ENCODE results near the gene PHOX2A.

The PHOX2A gene

GRCh38 chr11:72233056-72233772, 10.8 kb downstream of the PHOX2A start:
- DNase-seq = no peak

GRCh38 chr11:72232260-72233055, 11.5 kb downstream of the PHOX2A start:
- no peak for DNase-seq

DNA sequence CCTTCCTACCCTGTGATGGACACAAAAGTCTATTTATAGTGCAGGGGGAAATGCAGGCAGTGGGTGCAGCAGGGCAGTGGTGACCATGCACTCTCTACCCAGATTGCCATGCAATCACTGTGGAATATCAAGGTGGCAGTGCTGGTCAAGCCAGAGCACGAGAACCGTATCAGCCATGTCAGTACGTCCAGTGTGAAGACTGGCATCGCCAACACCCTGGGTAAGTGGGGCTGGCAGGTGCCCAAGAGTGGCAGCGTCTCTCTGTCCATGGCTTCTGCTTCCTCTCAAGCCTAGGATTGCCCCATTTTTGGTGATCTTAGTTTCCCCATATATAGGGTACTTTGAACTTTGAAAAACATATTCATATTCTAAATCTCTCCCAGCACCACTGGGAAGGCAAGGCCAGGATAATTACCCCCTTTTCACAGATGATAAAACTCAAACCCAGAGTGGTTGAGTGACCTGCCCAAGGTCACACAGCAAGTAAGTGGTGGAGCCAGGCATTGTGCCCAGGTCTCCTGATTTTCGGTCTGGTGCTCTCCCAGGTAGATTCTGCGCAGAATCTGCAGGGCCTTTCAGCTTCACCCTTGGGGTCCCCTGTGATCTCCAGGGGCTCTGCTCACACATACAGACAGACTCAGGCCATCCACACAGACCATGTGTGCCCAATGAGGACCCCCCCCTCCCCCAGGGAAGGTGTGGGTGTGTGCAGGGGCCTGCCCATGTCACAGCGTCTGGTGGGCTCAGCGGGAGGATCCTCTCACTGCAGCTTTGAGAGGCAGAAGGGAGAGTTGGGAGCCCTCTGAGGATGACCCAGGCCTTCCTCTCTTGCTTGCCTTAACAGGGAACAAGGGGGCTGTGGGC, 12.3 kb downstream of the PHOX2A start:
- DNase-seq = no peak

DNA sequence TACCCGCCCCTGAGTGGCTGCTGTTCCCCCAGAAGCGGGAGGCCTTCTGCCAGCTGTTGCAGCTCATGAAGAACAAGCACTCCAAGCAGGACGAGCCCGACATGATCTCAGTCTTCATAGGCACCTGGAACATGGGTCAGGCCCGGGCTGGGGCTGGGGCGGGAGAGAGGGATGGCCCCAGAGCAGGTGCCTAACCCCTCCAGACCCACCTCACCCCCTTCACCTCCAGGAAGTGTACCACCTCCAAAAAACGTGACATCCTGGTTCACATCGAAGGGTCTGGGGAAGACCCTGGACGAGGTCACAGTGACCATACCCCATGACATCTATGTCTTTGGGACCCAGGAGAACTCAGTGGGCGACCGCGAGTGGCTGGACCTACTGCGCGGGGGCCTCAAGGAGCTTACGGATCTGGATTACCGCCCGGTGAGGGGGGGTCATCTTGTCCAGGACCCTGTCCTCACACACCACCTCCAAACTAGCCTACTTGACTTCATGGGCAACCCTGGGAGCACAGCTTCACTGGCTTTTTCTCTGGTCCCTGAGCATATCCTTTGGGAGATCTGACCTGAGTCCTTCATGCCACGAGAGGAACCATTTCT, 13.1 kb downstream of the PHOX2A start:
- DNase-seq = no peak

DNA sequence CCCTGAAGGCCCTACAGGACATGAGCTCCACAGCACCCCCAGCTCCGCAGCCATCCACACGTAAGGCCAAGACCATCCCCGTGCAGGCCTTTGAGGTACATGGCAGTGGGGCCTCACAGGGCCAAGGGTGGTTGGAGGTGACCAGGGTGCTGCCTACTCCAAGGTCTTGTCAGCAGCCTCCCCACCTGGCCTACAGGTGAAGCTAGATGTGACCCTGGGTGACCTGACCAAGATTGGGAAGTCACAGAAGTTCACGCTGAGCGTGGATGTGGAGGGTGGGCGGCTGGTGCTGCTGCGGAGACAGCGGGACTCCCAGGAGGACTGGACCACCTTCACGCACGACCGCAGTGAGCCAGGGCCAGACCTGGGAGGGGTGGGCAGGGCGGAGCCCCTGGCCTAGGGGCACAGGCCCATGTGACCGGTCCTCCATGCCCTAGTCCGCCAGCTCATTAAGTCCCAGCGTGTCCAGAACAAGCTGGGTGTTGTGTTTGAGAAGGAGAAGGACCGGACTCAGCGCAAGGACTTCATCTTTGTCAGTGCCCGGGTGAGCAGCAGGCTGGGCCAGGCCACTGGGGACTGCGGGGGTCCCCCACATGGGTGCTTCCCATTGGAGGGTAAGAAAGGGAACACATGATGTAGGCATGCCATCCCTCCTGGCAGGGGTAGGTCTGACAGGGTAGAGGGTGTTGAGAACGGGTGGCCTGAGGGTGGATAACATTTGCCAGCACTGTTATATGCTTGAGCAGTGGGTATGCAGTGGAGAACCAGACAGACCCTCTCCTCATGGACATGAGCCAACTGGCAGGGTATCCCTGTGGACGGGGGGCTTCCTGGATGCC, 13.8 kb downstream of the PHOX2A start:
- DNase-seq = no peak

DNA sequence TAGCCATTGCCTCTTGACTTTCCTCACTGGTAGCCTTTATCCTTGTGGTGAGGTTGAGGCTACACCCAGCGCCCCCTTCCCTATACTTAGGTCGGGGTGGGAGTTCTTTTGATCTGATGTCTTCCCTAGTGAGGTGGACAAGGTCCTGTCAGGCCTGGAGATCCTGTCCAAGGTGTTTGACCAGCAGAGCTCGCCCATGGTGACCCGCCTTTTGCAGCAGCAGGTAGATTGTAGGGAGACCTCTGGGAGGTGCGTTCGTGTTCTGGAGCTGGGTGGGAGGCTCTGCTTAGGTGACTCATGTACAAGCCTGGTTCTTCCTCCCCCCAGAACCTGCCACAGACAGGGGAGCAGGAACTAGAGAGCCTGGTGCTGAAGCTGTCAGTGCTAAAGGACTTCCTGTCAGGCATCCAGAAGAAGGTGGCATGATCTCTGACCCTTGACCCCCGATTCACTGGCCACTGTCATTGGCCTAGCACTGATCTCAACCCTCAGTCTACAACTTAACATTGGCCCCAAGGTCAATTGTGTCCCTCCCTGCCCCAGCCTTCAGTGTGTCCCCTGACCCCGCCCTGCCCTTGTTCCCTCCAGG, 14.5 kb downstream of the PHOX2A start:
- no peak for DNase-seq

- DNase-seq = no peak
Measured at GRCh38 chr11:72228844-72229231, 15.1 kb downstream of the PHOX2A start.

DNA sequence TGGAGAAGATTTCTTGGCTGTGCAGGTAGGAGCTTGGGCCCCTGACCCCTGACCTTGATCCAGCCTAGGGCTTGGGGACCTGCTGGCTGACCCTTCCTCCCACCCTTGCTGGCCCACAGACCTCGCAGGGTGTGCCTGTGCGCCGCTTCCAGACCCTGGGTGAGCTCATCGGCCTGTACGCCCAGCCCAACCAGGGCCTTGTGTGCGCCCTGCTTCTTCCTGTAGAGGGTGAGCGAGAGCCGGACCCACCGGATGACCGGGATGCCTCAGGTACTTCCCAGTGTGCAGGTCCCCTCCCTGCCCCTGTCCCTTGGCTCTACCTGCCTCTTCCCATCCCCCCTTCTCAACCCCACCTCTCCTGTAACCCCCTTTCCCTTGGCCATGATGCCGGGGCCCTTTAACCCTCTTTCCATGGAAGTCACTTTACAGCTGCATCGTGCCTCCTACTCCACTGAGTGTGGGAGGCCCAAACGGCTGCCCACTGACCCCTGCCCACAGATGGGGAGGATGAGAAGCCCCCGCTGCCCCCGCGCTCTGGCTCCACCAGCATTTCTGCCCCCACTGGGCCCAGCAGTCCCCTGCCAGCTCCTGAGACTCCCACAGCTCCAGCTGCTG, 15.6 kb downstream of the PHOX2A start:
- DNase-seq = no peak

- DNase-seq = no peak
Measured at GRCh38 chr11:72227316-72228228, 16.4 kb downstream of the PHOX2A start.

DNA sequence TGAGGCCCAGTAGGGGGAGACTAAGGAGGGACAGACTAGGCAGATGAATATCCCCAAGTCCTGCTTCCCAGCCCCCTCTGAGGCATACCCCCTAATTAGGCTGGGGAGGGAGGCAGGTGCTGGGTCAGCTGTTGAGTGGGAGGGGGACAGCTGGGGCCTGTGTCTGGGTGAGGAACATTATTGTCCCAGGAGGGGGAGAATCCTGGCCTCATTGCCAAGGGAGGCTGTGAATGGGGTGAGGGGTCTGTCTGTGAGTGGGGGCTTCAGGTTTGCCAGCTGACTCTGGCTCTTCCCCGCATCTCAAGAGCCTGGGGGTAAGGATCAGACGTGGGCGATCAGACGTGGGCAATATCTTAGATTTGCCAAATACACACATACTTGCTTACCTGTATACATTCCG, 17.3 kb downstream of the PHOX2A start:
- DNase-seq = no peak

GRCh38 chr11:72225411-72225951, 18.5 kb downstream of the PHOX2A start:
- DNase-seq = peak; percentile 22 to 35

DNA sequence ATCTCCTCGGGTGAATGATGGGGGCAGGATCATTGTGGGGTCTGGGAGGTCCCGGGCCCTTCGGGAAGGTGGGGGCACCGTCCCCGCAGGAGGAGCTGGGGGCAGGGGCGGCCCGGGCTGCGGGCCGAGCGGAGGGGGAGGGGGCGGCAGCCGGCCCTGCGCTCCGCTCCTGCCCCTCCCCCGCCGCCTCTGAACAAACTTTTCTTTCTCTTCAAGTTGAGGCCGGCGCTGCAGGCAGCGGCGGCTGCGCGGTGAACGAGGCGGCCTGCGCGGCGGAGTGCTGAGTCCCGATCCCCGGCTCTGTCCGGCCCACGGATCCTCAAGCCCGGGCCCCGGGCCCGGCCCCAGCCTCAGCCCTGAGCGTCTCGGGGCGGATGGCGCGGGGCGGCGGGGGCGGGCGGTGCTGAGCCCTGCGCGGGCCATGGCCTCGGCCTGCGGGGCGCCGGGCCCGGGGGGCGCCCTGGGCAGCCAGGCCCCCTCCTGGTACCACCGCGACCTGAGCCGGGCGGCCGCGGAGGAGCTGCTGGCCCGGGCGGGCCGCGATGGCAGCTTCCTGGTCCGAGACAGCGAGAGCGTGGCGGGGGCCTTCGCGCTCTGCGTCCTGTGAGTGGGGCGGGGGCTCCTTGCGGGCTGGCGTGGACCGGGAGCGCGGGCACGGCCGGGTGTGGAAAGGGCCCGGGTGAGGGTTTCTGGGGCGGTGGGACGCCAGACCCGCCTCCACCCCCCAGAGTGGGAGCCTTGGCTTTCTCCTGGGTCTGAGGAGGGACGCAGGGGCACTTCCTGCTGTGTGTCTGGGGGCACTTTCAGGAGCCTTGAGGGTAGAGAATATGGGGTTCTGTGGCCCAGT, 19.2 kb downstream of the PHOX2A start, which contains the start of gene INPPL1:
Gene INPPL1 (plus strand): TSS at position 204 of the 847 bp plus-strand sequence. CDS start 218 bp downstream, at position 422.
- DNase-seq = peak; percentile 22 to 37

DNA sequence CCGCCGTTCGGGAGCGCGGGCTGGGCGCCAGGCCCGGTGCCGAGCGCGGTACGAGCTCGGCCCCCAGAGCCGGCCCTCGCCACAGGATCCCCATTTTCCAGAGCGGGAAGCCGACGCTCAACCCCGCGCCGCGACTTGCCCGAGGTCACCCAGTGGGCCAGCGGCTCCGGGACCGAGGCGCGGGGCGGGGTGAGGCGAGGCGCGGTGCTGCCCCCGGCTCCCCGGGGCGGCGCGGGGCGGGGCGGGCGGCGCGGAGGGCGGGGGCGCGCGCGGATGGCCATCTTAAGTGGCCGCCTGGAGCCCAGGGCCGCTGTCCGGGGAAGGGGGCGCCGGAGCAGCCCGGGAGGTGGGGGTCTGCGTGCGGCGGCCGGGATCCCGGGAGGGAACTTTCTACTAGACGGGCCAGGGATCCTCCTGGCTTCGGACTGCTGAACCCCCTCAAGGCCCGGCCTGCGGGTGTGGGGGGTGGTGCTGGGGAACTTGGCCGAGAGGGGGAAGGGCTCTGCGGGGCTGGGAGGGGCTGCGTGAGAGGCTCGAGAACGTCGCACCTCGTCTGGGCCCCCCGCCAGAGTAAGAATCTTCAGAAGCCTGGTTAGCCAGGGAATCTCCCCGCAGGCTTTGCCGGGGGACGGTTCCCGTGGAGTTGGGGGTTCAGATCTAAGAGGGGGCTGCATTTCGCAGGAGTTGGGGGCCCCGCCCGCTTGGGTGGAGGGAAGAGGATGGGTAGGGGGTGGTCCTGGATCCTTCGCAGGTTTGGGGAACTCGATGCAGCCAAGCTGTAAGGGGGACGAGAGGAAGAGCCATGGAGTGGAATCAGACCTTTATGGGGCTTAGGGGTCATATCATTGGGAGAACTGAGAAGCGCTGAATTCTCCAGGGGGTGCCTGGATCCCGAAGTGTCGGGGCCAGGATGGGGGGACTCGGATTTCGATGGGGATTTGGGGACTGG, 20.1 kb downstream of the PHOX2A start:
- DNase-seq = peak; percentile 56 to 61

GRCh38 chr11:72222907-72223614, 20.9 kb downstream of the PHOX2A start:
- DNase-seq = peak; percentile 94

DNA sequence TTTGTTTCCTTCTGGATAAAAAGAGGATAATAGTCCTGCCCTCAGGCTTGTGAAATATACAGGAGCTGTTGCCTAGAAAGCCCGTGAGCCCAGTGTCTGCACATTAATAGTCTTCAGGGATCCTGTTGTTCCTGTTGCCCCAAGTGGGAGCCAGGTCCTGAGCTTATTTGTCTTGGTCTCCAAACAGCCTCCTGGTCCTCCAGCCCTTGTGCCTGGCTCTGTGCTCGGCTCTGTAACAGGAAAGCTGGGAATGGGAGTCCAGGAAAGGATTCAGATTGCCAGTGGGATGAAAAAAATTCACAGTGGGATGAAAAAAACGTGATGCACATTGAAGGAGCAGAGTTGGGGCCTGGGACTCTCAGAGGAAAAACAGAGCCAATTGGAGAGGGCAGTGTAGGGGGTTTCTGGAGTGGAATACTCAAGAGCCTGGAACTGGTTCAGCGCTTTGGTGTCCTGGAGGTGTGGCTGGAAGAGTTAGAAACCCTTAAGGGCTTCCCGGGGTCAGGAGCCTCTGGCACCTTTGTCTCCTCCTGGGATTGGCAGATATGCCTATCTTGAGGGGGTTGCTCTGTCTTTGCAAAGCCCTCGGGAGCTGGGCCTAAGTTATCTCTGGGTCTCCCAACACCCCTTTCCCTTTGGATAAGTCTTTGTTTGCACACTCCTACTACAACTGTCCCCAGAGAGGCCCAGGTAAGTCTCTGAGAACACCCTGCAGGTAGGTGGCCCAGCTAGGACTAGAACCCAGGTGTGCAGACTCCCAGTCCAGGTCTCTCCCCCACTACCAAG, 21.7 kb downstream of the PHOX2A start:
- DNase-seq = no peak
